ENCODE measurements around the gene FCN1. TPM values are rescaled to one million over a fixed set of nuclear protein-coding genes. Genes with fewer than 3 reads are reported as not detected.

The FCN1 gene
- total and polyA plus RNA-seq, 10 of the 15 experiments (the other 5 are each of a cell fraction or from before 2014, with no cell fraction given), result 0.08 TPM; not detected in 9

- TF ChIP-seq ZNF592 (IDR thresholded peaks at IDR 0.05), result no peak
- no peak for TF ChIP-seq WRNIP1 (IDR thresholded peaks at IDR 0.05; ENCODE audit: borderline replicate concordance, low read depth, low read length)
- no peak for TF ChIP-seq HDAC2 (IDR thresholded peaks at IDR 0.05)
- no peak for TF ChIP-seq ATF7 (IDR thresholded peaks at IDR 0.05; ENCODE audit: low read depth)
- TF ChIP-seq, protein P1, sequence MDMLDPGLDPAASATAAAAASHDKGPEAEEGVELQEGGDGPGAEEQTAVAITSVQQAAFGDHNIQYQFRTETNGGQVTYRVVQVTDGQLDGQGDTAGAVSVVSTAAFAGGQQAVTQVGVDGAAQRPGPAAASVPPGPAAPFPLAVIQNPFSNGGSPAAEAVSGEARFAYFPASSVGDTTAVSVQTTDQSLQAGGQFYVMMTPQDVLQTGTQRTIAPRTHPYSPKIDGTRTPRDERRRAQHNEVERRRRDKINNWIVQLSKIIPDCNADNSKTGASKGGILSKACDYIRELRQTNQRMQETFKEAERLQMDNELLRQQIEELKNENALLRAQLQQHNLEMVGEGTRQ (IDR thresholded peaks at IDR 0.05; ENCODE audit: borderline replicate concordance, low read depth, low read length), result no peak
- no peak for TF ChIP-seq CREB1 (IDR thresholded peaks at IDR 0.05; ENCODE audit: low read depth)
Measured at GRCh38 chr9:134950386-134951210, 32.9 kb upstream of the FCN1 start (continued).

Measured in GM12878 (cell line).